UCSD-AML1 (cell line): ENCODE results near the gene DBI.
"Not testable (repeated sequence)": the region's sequence is repeated elsewhere in the genome, so short reads cannot be mapped to it uniquely, and the experiment has no call there.

Source experiments
- DNase-seq: peaks from one replicate; lab custom pipeline; 2025; ENCODE audit not compliant: unreplicated experiment; lab: John Stamatoyannopoulos, UW

Gene DBI

DNA sequence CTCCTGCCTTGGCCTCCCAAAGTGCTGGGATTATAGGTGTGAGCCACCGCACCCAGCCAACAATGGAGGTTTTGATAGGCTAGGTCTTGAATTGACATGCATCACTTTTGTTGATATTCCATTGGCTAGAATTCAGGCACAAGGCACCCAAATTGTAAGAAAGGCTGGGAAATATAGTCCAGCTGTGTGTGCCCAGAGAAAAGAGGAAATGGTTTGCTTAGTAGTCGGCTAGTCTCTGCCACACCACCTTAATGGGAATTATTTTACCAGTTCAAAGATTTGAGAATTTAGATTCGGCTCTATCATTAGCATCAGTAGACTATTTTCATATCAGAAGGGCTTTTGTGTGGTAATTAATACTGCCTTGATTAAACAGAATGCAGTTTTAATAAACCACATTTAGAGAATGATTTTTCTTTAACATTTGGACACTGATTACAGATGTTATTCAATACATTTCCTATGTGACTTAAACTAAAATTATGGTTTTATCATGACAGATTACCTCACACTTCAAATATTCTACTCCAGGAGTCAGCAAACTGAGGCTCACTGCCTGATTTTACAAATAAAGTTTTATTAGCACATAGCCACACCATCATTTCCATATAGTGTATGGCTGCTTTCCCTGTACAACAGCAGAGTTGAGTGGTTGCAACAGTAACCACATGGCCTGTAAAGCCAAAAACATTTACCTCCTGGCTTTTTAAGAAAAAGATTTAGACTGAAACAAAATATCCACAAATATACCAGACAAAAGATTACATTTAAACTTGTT, 27.4 kb downstream of the DBI start:
- no peak for DNase-seq

DNA sequence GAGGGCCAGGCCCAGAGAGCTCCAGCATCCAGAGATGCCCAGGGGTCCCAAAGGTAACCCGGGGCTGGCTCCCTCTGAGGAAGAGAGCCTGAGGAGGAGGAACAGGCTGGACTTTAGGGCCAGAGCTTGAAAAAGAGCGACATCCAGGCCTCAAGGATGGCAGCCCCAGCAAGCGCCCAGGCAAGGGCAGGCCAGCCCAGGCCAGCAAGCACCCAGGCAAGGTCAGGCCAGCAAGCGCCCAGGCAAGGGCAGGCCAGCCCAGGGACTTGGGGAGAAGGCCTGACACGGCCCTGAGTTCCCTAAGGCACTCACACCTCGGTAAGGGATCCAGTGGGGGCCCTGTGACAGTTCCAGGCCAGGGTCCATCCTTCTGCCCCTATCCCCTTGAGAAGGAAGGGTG, 30.4 kb downstream of the DBI start:
- no peak for DNase-seq

DNA sequence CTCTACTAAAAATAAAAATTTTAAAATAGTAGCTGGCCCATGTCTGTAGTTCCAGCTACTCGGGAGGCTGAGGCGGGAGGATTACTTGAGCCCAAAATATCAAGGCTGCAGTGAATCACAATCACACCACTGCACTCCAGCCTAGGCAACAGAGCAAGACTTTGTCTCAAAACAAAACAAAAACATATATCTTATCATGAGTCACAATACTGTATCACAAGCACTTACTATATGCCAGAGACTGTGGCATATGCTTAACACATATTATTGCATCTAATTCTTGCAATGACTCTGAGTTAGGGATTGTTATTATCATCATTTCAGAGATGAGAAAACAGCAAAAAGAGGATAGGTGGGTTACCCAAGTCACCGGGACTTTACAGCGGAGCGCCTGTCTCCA, 35.3 kb downstream of the DBI start:
- no peak for DNase-seq

DNA sequence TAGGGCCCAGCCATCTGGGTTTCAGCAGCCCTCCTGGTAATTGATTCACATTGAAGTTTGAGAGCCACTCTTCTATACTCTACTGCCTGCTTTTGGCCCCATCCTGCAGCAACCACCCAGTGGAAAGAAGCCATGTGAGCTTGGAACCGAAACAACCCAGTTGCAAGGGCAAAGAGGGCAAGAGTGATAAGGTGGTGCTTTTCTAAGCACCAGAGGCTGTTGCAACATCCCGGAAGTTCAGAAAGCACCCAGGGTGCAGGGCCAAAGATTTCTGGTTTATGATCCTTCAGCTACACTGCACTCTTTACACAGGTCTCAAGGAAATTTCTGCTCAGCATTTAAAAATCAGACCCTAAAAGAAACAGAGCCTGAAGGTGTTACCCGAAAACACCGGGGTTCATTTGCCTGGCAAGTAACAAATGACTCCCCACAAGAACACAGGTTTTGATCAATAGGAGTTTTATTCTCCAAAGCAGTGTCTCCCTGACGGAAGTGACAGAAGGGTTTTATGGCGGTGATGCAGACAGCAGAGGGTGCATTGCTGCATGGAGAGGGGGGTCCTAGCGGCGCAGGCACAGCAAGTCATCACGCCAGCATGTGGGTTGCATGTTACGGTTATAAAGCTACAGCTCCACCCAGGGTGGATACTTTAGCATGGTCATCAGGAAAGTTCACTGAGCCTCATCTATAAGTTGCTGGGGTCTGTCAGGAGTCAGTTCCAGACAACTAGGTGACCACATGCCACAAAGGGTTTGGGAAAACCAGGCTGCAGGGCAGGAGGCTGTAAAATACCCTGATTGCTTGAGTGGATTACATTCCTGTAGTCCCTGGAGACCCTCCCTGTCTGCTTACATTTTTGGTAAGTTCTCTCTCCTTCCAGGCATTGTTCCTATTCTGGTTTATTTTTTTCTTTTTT, 36.1 kb downstream of the DBI start:
- DNase-seq: no peak

DNA sequence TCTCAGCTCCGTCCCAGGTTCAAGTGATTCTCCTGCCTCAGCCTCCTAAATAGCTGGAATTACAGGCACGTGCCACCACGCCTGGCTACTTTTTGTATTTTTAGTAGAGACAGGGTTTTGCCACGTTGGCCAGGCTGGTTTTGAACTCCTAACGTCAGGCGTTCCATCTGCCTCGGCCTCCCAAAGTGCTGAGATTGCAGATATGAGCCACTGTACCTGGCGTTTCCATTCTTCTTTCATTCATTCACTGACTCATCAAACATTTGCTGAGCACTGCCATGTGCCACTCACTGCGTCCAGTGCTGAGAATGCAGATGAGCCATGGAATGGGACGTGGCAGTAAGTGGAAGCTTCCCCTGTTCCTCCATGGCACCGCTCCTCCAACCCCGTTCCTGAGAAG, 36.8 kb downstream of the DBI start:
- DNase-seq: not testable (repeated sequence)

DNA sequence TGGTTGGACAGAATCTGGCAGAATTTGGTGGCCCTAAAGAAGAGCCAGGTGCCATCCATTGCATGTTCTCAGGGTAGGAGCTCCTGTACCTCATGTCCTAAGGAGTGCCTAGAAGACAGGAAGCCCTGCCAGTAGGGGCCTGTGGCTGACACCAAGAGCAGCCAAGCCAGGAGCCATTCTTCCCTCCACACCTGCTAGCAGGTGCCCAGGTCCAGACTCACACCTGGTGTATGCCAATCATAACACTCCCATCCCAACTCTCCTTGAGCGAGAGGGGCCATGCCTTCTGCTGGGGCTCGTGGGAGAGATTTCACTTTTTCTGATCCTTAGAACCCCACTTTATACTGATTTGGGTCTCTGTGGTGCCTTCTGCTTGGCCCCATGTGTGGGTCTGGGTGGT, 38.4 kb downstream of the DBI start:
- DNase-seq: no peak

DNA sequence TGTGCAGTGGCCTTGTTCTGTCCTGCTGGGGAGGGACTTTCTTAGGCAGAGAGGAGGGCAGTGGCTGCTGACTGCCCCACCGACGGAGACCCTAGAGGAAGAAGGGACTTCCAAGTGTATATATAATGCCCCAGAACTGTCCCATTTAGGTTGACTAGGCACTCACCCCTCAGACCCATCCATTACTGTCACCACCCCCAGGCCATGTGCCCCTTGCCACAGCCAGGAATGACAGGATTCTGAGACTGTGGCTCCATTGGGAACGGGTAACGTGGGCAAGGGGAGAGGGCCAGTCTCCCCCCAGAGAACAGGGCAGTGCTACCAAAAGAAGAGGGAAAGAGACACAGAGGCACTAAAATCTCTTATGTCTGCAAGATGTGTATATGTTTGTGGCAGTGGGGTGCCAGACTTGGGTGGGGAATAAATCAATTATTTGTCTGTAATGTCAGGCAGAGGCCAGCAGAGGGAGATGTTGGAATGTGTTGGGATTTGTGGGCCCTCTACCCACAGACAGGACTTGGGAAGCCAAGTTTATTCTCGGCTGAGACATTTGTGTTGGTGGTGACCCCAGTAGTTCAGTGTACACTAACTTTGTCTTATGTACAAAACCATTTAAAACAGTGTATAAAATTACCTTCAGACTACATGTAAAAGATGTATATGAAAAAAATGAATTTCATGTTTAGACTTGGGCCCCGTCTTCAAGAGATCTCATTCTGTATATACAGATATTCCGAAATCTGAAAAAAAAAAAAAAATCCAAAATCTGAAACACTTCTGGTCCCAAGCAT, 40.8 kb downstream of the DBI start:
- no peak for DNase-seq

DNA sequence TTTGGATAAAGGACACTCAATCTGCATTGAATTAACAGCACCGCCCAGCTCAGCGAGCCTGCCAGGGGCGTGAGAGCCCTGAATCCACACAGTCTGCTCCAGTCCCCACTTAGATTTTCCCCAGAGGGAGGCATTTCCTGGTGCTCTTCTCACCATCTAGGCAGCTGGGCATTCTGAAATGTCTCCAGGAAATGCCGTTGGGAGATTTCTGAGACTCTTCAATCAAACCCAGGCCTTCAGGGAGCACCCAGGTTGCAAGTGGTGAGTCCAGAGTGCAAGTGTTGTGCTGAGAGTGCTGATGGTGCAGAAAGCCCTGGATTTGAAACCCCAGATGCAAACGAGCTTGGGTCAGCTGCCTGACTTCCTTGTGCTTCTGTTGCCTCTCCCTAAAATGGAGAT, 41.4 kb downstream of the DBI start:
- no peak for DNase-seq

DNA sequence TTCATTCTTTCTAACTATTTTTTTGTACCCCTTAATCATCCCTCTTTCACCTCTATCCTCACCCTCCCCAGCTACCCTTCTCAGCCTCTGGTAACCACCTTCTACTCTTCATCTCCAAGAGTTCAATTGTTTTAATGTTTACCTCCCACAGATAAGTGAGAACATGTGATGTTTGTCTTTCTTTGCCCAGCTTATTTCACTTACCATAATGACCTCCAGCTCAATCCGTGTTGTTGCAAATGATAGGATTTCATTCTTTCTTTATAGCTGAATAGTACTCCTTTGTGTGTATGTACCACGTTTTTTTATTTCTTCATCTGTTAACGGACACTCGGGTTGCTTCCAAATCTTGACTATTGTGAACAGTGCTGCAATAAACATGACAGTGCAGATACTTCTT, 42.7 kb downstream of the DBI start:
- DNase-seq: no peak

DNA sequence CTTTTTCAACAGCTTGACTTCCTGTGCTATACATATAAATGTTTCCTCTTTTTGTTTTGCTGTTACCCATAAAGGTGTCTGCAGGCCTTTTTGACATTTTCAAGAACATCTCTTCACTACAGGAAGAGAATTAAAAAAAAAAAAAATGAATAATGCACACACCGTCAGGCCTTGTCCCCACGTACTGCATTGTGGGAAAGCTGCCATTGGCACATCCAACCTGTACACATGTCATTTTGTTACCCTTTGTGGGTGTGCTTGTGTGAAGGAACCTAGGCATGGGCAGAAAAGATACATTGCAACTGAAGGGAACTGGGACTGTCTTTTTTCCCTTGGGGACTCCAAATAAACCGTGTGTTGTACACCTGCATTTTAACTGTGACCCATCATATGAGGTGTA, 48.1 kb downstream of the DBI start:
- no peak for DNase-seq

DNA sequence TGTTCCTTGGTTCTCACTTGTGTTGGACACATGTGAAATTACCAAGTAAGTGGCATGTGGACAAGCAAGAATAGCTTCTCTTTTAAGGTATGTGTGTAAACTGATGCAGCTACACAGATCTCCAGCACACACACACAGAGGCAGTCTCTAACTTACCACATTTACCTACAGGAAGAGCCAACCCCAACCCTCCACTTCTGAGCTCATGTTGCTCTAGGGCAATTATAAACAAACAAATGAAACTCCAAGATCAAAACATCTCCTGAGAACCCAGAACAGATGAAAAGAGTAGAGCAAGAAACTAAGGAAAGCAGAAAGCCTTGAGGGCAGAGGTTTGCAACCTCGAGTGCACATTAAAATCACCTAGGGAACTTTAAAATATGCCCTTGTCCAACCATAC, 48.9 kb downstream of the DBI start:
- DNase-seq: no peak

DNA sequence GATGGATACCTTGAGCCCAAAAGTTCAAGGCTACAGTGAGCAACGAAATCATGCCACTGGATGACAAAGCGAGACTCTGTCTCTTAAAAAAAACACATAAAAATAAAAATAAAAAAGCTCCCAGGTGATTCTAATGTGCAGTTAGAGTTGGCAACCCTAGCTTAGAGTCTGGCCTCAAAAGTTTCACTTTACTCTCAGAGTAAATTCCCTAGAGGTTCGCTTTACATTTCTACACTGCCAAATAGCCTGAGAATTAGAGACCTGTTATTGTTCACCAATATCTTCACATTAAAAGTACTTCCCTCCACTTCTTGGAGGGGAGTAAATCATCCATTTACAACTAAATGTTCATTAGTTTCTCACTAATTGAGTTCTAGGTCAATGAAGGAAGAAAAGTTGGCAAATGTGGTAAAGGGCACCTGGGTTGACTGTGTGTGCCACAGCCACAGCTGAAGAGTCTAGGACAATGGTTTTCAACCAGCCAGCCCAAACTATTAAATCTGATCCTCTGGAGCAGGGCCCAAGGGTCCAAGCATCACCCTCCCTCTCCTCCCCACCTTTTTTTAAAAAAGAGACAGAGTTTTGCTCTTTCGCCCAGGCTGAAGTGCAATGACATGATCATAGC, 49.6 kb downstream of the DBI start:
- no peak for DNase-seq

DNA sequence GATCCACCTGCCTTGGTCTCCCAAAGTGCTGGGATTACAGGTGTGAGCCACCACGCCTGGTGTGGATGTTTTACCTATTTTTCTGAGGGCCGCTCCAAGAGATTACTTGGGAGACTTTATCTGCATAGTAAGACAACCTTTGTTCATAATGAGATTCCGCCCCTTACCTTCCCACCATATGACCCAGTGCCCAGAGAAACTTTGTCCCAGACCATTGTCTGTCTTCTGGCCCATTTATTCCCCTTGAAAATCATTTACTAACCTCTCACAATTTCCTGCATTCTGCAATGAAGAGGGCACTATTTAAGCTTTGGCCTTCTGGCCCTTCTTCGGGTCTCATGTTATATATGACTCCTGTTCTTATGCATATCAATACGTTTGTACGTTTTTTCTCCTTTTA, 51.1 kb downstream of the DBI start:
- no peak for DNase-seq

DNA sequence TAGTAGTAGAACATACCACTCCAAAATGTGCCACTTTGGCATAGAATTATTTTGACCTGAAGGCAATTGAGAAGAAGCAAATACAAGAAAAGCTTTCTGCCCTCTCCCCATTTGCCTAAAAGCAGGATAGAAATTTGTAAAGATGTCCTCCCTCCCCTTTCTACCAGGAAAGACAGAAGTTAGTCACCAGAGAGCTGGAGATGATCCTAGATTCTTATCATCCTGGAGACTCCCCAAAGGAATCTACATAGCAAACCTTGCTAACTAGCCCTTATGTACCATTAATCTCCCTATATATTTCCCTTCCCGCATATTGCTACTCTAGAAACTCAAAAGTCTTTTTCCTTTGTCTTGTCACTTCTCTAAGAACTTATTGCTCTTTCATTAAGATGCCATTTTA, 52.3 kb downstream of the DBI start:
- DNase-seq: no peak

DNA sequence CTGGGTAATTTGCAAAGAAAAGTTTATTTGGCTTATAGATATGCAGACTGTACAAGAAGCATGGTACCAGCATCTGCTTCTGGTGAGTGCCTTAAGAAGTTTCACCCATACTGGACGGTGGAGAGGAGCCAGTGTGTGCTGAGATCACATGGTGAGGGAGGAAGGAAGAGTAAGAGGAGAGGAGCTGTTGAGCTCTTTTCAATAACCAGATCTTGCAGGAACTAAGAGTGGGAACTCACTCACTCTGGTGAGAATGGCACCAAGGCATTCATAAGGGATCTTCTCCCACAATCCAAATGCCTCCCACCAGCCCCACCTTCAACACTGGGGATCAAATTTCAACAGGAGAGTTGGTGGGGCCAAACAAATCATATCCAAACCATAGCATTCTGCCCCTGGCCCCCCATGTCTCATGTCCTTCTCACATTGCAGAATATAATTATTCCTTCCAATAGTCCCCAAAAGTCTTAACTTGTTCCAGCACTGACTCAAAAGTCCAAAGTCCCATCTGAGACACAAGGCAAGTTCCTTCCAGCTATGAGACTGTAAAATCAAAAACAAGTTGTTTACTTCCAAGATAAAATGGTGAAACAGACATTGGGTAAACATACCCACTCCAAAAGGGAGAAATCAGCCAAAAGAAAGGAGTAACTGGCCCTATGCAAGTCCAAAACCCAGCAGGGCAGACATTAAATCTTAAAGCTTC, 53.2 kb downstream of the DBI start:
- no peak for DNase-seq

DNA sequence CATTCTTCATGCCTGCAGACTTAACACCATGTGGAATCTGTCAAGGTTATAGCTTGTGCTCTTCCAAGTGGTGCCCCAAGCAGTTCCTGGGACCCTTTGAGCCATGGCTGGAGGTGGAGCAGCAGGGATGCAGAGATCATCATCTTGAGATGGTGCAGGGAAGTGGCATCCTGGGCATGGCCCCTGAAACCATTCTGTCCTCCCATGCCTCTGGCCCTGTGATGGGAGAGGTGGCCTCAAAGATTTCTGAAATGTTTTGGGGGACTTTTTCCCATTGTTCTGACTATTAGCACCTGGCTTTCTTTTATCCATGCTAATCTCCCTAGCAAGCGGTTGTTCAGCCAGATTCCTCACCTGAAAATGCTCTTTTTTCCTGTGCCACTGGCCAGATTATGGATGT, 54.5 kb downstream of the DBI start:
- no peak for DNase-seq

DNA sequence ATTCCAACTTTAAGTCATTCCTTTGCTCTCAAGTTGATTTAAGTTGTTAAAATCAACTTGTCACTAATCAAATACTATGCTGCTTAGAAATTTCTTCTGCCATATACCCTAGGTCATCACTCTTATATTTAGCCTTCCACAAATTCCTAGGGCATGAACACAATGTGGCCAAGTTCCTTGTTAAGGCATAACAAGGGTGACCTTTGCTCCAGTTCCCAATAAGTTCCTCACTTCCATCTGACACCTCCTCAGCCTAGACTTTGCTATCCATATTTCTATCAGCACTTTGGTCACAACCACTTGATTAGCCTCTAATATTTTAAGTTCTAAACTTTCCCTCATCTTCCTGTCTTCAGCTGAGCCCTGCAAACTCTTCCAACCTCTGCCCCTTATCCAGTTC, 55.0 kb downstream of the DBI start:
- no peak for DNase-seq
